Lung (tissue), 12 donors: ENCODE results near the gene SLC7A6. TPM values are rescaled to one million over a fixed set of nuclear protein-coding genes. Genes with fewer than 3 reads are reported as not detected.

ENCODE experiments used
- ATAC-seq: fragments of 200-7000 bp; cut with Tn5 transposase; one replicate; pipeline ENCODE4 v1.9.1; 2020; ENCODE audit warnings: moderate number of reproducible peaks; ENCODE audit not compliant: insufficient read depth, low FRiP score
- DNase-seq, 3 donors: peaks; one replicate each; pipeline ENCODE4 v3.0.0-alpha.2; 2013 to 2017
- H3K27ac ChIP-seq, 2 donors: one replicate each; pipeline ENCODE4 v1.5.1; 2013; ENCODE audit warnings: mild to moderate bottlenecking in 2 of 2, moderate library complexity in 2 of 2, control low read depth in 1 of 2, inconsistent platforms in 1 of 2, low read depth in 1 of 2, low read length in 1 of 2
- H3K27me3 ChIP-seq, 3 donors: one replicate each; pipeline ENCODE4 v1.5.1; 2013; ENCODE audit warnings: low read length in 2 of 3; ENCODE audit not compliant: control insufficient read depth in 3 of 3, insufficient read depth in 3 of 3
- H3K36me3 ChIP-seq, 4 donors: one replicate each; pipeline ENCODE4 v1.5.1; 2013; ENCODE audit warnings: low read length in 4 of 4, mild to moderate bottlenecking in 1 of 4, moderate library complexity in 1 of 4; ENCODE audit not compliant: control insufficient read depth in 4 of 4, insufficient read depth in 4 of 4
- H3K4me1 ChIP-seq, 5 donors: one replicate each; pipeline ENCODE4 v1.5.1; 2013; ENCODE audit warnings: low read length in 5 of 5, mild to moderate bottlenecking in 2 of 5, moderate library complexity in 1 of 5; ENCODE audit not compliant: control insufficient read depth in 5 of 5, insufficient read depth in 5 of 5
- H3K4me3 ChIP-seq: one replicate; pipeline ENCODE4 v1.5.1; 2013; ENCODE audit warnings: mild to moderate bottlenecking, control low read depth, moderate library complexity
- H3K9ac ChIP-seq, 2 donors: one replicate each; pipeline ENCODE4 v1.5.1; 2013; ENCODE audit warnings: low read length in 2 of 2, control low read depth in 1 of 2; ENCODE audit not compliant: insufficient read depth in 1 of 2
- H3K9me3 ChIP-seq, 4 donors: one replicate each; pipeline ENCODE4 v1.5.1; 2013; ENCODE audit warnings: low read length in 3 of 4, mild to moderate bottlenecking in 1 of 4, moderate library complexity in 1 of 4; ENCODE audit not compliant: control insufficient read depth in 4 of 4, insufficient read depth in 3 of 4
- CTCF ChIP-seq: IDR thresholded peaks from 2 replicates; pipeline ENCODE4 v1.5.1; 2012; ENCODE audit warnings: mild to moderate bottlenecking; ENCODE audit errors: control extremely low read depth, extremely low read depth
- WGBS, 2 donors: extraction: QIAGEN DNeasy Blood & Tissue Kit; methylation state at CpG; one replicate each; pipeline ENCODE4 v1.1.7; 2013; 5-methylcytosine and 5-hydroxymethylcytosine counted together
- polyA plus RNA-seq, 2 donors: library from polyadenylated mRNA; stranded (reverse); fragments of 200-250 nt; gene quantifications; one replicate each; pipeline ENCODE4 v1.2.1, GENCODE V29; 2013
- total RNA-seq, 2 donors: library from RNA; depleted of rRNA in 1 of 2; stranded (reverse); fragments of >200 nt in 1 of 2; gene quantifications; one replicate each; pipeline ENCODE4 v1.2.1, GENCODE V29; 2014 to 2021
- donor health status: control.
- donor health status: control.
- donor health status: Bipolar disorder and iron deficiency.
- donor health status: healthy.
- donor health status: DM: yes; HTN: yes; CAD: no.

SLC7A6 gene
- total and polyA plus RNA-seq, 4 donors = 8.9 to 36.2 (median 20.0) TPM

- ATAC-seq = no peak
- no peak for DNase-seq
- Histone ChIP-seq H3K4me3 (no peak overlapping the region), H3K4me1 (no peaks in the 10 kb centered on the region), H3K9ac (no peak overlapping the region), H3K36me3 (peaks cover 4 to 52% (median 45%) of the 10 kb centered on the region in 4 donors), H3K27ac (no peak overlapping the region), H3K27me3 (no peaks in the 10 kb centered on the region), H3K9me3 (no peaks in the 10 kb centered on the region)
- WGBS, 2 donors = 90 to 95% methylated on average over 4 of the region's 4 CpGs
- no peak for TF ChIP-seq CTCF
These were observed 83.3 kb downstream of the SLC7A6 start for GRCh38 chr16:68347605-68348004.

DNA sequence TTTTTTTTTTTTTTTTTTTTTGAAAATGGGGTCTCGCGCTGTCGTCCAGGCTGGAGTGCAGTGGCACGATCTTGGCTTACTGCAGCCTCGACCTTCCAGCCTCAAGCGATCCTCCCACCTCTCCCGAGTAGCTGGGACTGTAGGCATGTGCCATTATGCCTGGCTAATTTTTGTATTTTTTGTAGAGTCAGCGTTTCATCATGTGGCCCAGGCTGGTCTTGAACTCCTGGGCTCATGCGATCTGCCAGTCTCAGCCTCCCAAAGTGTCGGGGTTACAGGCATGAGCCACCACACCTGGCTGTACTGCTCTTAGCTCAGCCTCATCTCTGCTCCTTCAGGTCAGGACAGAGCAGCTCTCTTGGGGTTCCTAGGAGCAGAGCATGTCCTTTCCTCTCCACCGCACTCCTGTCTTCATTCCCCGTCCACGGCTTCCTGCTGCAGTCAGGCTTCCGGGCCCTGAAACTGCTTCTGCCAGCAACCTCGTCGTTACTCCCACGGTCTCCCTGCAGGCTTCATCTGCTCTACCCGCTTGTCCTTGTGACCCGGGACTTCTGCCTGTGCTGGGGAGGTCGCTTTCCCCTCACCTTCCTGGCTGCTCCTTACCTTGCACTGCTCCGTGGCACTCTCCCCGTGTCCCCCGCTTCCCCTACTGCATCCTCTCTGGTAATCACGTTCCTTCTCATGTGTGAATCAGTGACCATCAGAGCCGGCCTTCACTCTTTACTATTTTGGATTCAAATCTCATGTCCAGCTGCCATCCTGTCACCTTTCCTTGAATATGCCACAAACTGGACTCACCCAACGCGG lies 84.5 kb downstream of the SLC7A6 start:
- Histone ChIP-seq H3K4me1 (no peaks in the 10 kb centered on the region), H3K27me3 (no peaks in the 10 kb centered on the region), H3K9ac (no peak overlapping the region), H3K9me3 (no peaks in the 10 kb centered on the region), H3K27ac (no peak overlapping the region), H3K36me3 (peaks cover 4 to 59% (median 46%) of the 10 kb centered on the region in 4 donors), H3K4me3 (no peak overlapping the region)
- ATAC-seq (no peak), DNase-seq (no peak)
- WGBS, 2 donors = 93 to 94% methylated on average over 27 of the region's 27 CpGs
- no peak for TF ChIP-seq CTCF

- no peak for ATAC-seq
- whole genome bisulfite sequencing, 2 donors = 95 to 96% methylated on average over 10 of the region's 10 CpGs
- H3K27ac ChIP-seq = no peak overlapping the region
- no peaks in the 10 kb centered on the region for H3K27me3 ChIP-seq
- H3K36me3 ChIP-seq = peaks cover 4 to 68% (median 45%) of the 10 kb centered on the region in 4 donors
- no peak overlapping the region for H3K4me3 ChIP-seq
- TF ChIP-seq CTCF = no peak
- no peak overlapping the region for H3K9ac ChIP-seq
- DNase-seq = no peak
- no peaks in the 10 kb centered on the region for H3K9me3 ChIP-seq
- no peaks in the 10 kb centered on the region for H3K4me1 ChIP-seq
These were observed 85.6 kb downstream of the SLC7A6 start for GRCh38 chr16:68349838-68350410.
